Measurements from ENCODE around the gene IL12RB2. TPM values are rescaled to one million over a fixed set of nuclear protein-coding genes. Genes with fewer than 3 reads are reported as not detected.

Gene IL12RB2
- total and polyA plus RNA-seq, 2 donors (not counting 1 experiment from before 2014, with no cell fraction given) = 0.67 TPM; not detected in 1

GRCh38 chr1:67270541-67270940, 37.1 kb upstream of the IL12RB2 start:
- H3K27me3 ChIP-seq (replicated peaks in 1 of 4; ENCODE audit: control extremely low read depth in 1 of 4, control insufficient read depth in 3 of 4, insufficient read depth in 4 of 4, low read length in 3 of 4) = no peaks in the 10 kb centered on the region
- H3K36me3 ChIP-seq (replicated peaks in 1 of 2; ENCODE audit: control extremely low read depth in 1 of 2, control insufficient read depth in 1 of 2, extremely low read depth in 1 of 2, insufficient read depth in 2 of 2, low read length in 1 of 2) = no peaks in the 10 kb centered on the region
- no peaks in the 10 kb centered on the region for H3K4me1 ChIP-seq (ENCODE audit: control insufficient read depth in 2 of 2, insufficient read depth in 2 of 2, low read length in 2 of 2)
- CTCF ChIA-PET = no interaction called here
- H3K79me2 ChIP-seq (ENCODE audit: control insufficient read depth, insufficient read depth, low read length) = no peaks in the 10 kb centered on the region
- WGBS (ENCODE audit: insufficient coverage) = 85% methylated on average over 3 of the region's 3 CpGs
- H3K27ac ChIP-seq (ENCODE audit: low read length in 2 of 2) = no peak overlapping the region
- no peak overlapping the region for H2AFZ ChIP-seq (ENCODE audit: insufficient read depth, low read depth, low read length, poor library complexity, severe bottlenecking)
- H4K20me1 ChIP-seq (ENCODE audit: control insufficient read depth, insufficient read depth, low read length, poor library complexity, severe bottlenecking) = no peaks in the 10 kb centered on the region
- Mint-ChIP-seq H3K27me3 (peaks cover 10% of the 10 kb centered on the region), H3K9me3 (ENCODE audit: insufficient read depth) (peaks cover 5% of the 10 kb centered on the region), H3K4me3 (no peak overlapping the region), H3K27ac (no peak overlapping the region), H3K4me1 (no peaks in the 10 kb centered on the region)
- H3K4me2 ChIP-seq (replicated peaks; ENCODE audit: low read depth, low read length, poor library complexity, severe bottlenecking) = no peak overlapping the region
- intact Hi-C loops (cut with micrococcal nuclease) = no loop called here
- H3K9me3 ChIP-seq (ENCODE audit: control extremely low read depth in 1 of 3, control insufficient read depth in 2 of 3, insufficient read depth in 1 of 3, low read length in 2 of 3) = peaks cover 0 to 3% (median 0%) of the 10 kb centered on the region in 3 donors
- DNase-seq = no peak
- ATAC-seq (ENCODE audit: low read depth) = no peak
- no peak overlapping the region for H3K9ac ChIP-seq (ENCODE audit: low read length)
- POLR2A ChIA-PET = no interaction called here
- no peak overlapping the region for H3K4me3 ChIP-seq (ENCODE audit: control extremely low read depth in 1 of 5, extremely low read depth in 1 of 5, insufficient read depth in 1 of 5, low read depth in 2 of 5, low read length in 4 of 5)
- no peak for TF ChIP-seq EZH2 (IDR thresholded peaks at IDR 0.05; ENCODE audit: borderline replicate concordance, insufficient read depth, low read depth, low read length, poor library complexity, severe bottlenecking)
- TF ChIP-seq CTCF (IDR thresholded peaks at IDR 0.05) = no peak

- no peaks in the 10 kb centered on the region for H3K79me2 ChIP-seq (ENCODE audit: control insufficient read depth, insufficient read depth, low read length)
- ChIA-PET POLR2A (no interaction called here), CTCF (interaction anchor here (1.1 kb wide), 1 partner anchor 40 kb away, joined by 3 read pairs; no protein-coding TSS in a partner anchor)
- no peaks in the 10 kb centered on the region for H3K36me3 ChIP-seq (replicated peaks in 1 of 2; ENCODE audit: control extremely low read depth in 1 of 2, control insufficient read depth in 1 of 2, extremely low read depth in 1 of 2, insufficient read depth in 2 of 2, low read length in 1 of 2)
- no peak overlapping the region for H3K27ac Mint-ChIP-seq
- 100% methylated on average over 1 of the region's 4 CpGs for WGBS (ENCODE audit: insufficient coverage)
- H3K9me3 ChIP-seq (ENCODE audit: control extremely low read depth in 1 of 3, control insufficient read depth in 2 of 3, insufficient read depth in 1 of 3, low read length in 2 of 3) = peaks cover 0 to 3% (median 0%) of the 10 kb centered on the region in 3 donors
- TF ChIP-seq CTCF (IDR thresholded peaks at IDR 0.05) = no peak
- no peak for TF ChIP-seq EZH2 (IDR thresholded peaks at IDR 0.05; ENCODE audit: borderline replicate concordance, insufficient read depth, low read depth, low read length, poor library complexity, severe bottlenecking)
- DNase-seq (no peak), ATAC-seq (ENCODE audit: low read depth) (no peak)
- H3K9ac ChIP-seq (ENCODE audit: low read length) = no peak overlapping the region
- intact Hi-C loops (cut with micrococcal nuclease) = no loop called here
- H3K4me3 ChIP-seq (ENCODE audit: control extremely low read depth in 1 of 5, extremely low read depth in 1 of 5, insufficient read depth in 1 of 5, low read depth in 2 of 5, low read length in 4 of 5) = no peak overlapping the region
- H2AFZ ChIP-seq (ENCODE audit: insufficient read depth, low read depth, low read length, poor library complexity, severe bottlenecking) = no peak overlapping the region
- H3K4me1 Mint-ChIP-seq = no peaks in the 10 kb centered on the region
- H4K20me1 ChIP-seq (ENCODE audit: control insufficient read depth, insufficient read depth, low read length, poor library complexity, severe bottlenecking) = no peaks in the 10 kb centered on the region
- no peak overlapping the region for H3K27ac ChIP-seq (ENCODE audit: low read length in 2 of 2)
- no peak overlapping the region for H3K4me3 Mint-ChIP-seq
- no peaks in the 10 kb centered on the region for H3K4me1 ChIP-seq (ENCODE audit: control insufficient read depth in 2 of 2, insufficient read depth in 2 of 2, low read length in 2 of 2)
- H3K9me3 Mint-ChIP-seq (ENCODE audit: insufficient read depth) = peaks cover 5% of the 10 kb centered on the region
- no peaks in the 10 kb centered on the region for H3K27me3 ChIP-seq (replicated peaks in 1 of 4; ENCODE audit: control extremely low read depth in 1 of 4, control insufficient read depth in 3 of 4, insufficient read depth in 4 of 4, low read length in 3 of 4)
- peaks cover 10% of the 10 kb centered on the region for H3K27me3 Mint-ChIP-seq
- H3K4me2 ChIP-seq (replicated peaks; ENCODE audit: low read depth, low read length, poor library complexity, severe bottlenecking) = no peak overlapping the region
Observed at GRCh38 chr1:67273591-67273990, 34.1 kb upstream of the IL12RB2 start.
